Progenitor cell of endocrine pancreas (in vitro differentiated cells): ENCODE data around the gene STH. TPM values are rescaled to one million over a fixed set of nuclear protein-coding genes. Genes with fewer than 3 reads are reported as not detected.

Source experiments
- DNase-seq: peaks from one replicate; pipeline ENCODE4 v3.0.0; 2021; ENCODE audit warnings: low spot score; ENCODE audit not compliant: unreplicated experiment
- H3K27ac Mint-ChIP-seq: 2 replicates; pipeline ENCODE4 v1.8.0; 2021; ENCODE audit warnings: mild to moderate bottlenecking, moderate library complexity, mixed read lengths
- H3K27me3 Mint-ChIP-seq: 2 replicates; pipeline ENCODE4 v1.8.0; 2021; ENCODE audit warnings: mixed read lengths
- H3K36me3 Mint-ChIP-seq: 2 replicates; pipeline ENCODE4 v1.8.0; 2022; ENCODE audit warnings: mixed read lengths; ENCODE audit not compliant: insufficient read depth
- H3K4me1 Mint-ChIP-seq: 2 replicates; pipeline ENCODE4 v1.8.0; 2021; ENCODE audit warnings: low read depth, mixed read lengths
- H3K4me3 Mint-ChIP-seq: 2 replicates; pipeline ENCODE4 v1.8.0; 2021; ENCODE audit warnings: low read depth, mild to moderate bottlenecking, moderate library complexity, mixed read lengths
- H3K9me3 Mint-ChIP-seq: 2 replicates; pipeline ENCODE4 v1.8.0; 2021; ENCODE audit warnings: low read depth, mixed read lengths
- CTCF ChIP-seq: fragments of 200-600 bp; sonication (generic); IDR thresholded peaks from one replicate; pipeline ENCODE4 v1.5.0; 2021; ENCODE audit warnings: antibody characterized with exemption, mild to moderate bottlenecking; ENCODE audit not compliant: unreplicated experiment
- total RNA-seq: library from RNA; stranded (reverse); gene quantifications from 2 replicates; pipeline ENCODE4 v1.2.1, GENCODE V29; 2021

STH gene
- total RNA-seq, 1 donor from 2014 or later = not detected

- no peak overlapping the region for H3K27ac Mint-ChIP-seq
- H3K27me3 Mint-ChIP-seq = peaks cover under 1% of the 10 kb centered on the region
- H3K36me3 Mint-ChIP-seq = no peaks in the 10 kb centered on the region
- H3K4me3 Mint-ChIP-seq = no peak overlapping the region
- DNase-seq = no peak
- H3K9me3 Mint-ChIP-seq = no peaks in the 10 kb centered on the region
- H3K4me1 Mint-ChIP-seq = no peaks in the 10 kb centered on the region
- peak; percentile 25 for TF ChIP-seq CTCF
These were observed 8.2 kb upstream of the STH start for GRCh38 chr17:45990886-45991285.

GRCh38 chr17:45991341-45991740, 7.7 kb upstream of the STH start:
- H3K9me3 Mint-ChIP-seq = no peaks in the 10 kb centered on the region
- H3K4me1 Mint-ChIP-seq = no peaks in the 10 kb centered on the region
- no peak for TF ChIP-seq CTCF
- no peak overlapping the region for H3K4me3 Mint-ChIP-seq
- H3K27ac Mint-ChIP-seq = no peak overlapping the region
- DNase-seq = no peak
- no peaks in the 10 kb centered on the region for H3K27me3 Mint-ChIP-seq
- no peaks in the 10 kb centered on the region for H3K36me3 Mint-ChIP-seq

- Mint-ChIP-seq H3K4me1 (no peaks in the 10 kb centered on the region), H3K9me3 (no peaks in the 10 kb centered on the region), H3K27me3 (no peaks in the 10 kb centered on the region), H3K27ac (no peak overlapping the region), H3K4me3 (no peak overlapping the region), H3K36me3 (no peaks in the 10 kb centered on the region)
- no peak for TF ChIP-seq CTCF
- DNase-seq = no peak
These were observed 6.9 kb upstream of the STH start for GRCh38 chr17:45992175-45992574.

- TF ChIP-seq CTCF = no peak
- no peak overlapping the region for H3K4me3 Mint-ChIP-seq
- H3K36me3 Mint-ChIP-seq = no peaks in the 10 kb centered on the region
- DNase-seq = no peak
- H3K9me3 Mint-ChIP-seq = no peaks in the 10 kb centered on the region
- H3K27ac Mint-ChIP-seq = peak overlapping the region; percentile 56
- no peaks in the 10 kb centered on the region for H3K4me1 Mint-ChIP-seq
- H3K27me3 Mint-ChIP-seq = no peaks in the 10 kb centered on the region
These were observed 6.1 kb upstream of the STH start for GRCh38 chr17:45992904-45993303.

- no peak overlapping the region for H3K4me3 Mint-ChIP-seq
- TF ChIP-seq CTCF = no peak
- H3K9me3 Mint-ChIP-seq = no peaks in the 10 kb centered on the region
- DNase-seq = no peak
- H3K36me3 Mint-ChIP-seq = no peaks in the 10 kb centered on the region
- H3K4me1 Mint-ChIP-seq = no peaks in the 10 kb centered on the region
- no peaks in the 10 kb centered on the region for H3K27me3 Mint-ChIP-seq
- H3K27ac Mint-ChIP-seq = no peak overlapping the region
These were observed 5.0 kb upstream of the STH start for GRCh38 chr17:45993962-45994627.
